ENCODE data around the gene NUDT4.

DNA sequence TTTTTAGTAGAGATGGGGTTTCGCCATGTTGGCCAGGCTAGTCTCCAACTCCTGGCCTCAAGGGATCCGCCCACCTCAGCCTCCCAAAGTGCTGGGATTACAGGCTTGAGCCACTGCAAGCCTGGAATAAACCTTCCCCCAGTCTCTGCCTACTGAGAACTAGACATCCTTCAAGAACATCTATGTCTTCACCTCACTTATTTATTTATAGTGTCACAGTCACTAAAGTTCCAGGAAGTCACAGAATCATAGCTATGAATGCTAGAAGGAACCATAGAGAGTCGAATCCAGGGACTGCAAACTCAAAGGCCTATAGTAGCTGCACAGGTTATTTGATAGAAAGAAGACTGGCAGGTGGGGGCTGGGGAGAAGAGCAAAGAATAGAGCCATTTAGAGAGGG, 44.7 kb upstream of the NUDT4 start:
- TF ChIP-seq POLR2A (IDR thresholded peaks at IDR 0.05; ENCODE audit: low read depth, low read length): no peak
- no peak for TF ChIP-seq POU2F2 (IDR thresholded peaks at IDR 0.05; ENCODE audit: low read depth, low read length)
- no peak for TF ChIP-seq POLR2AphosphoS5 (IDR thresholded peaks at IDR 0.05; ENCODE audit: low read depth, low read length)
- no peak for TF ChIP-seq TAF1 (IDR thresholded peaks at IDR 0.05; ENCODE audit: low read depth, low read length)
- TF ChIP-seq SPI1 (IDR thresholded peaks at IDR 0.05; ENCODE audit: low read depth, low read length): no peak
- no peak for TF ChIP-seq PAX5 (IDR thresholded peaks at IDR 0.05; ENCODE audit: insufficient read depth, low read length, severe bottlenecking)

Data from GM12891 (cell line).